Ureter (tissue), 1 donor: ENCODE data around the gene MRPL20. TPM values are rescaled to one million over a fixed set of nuclear protein-coding genes. Genes with fewer than 3 reads are reported as not detected.
"Not testable (repeated sequence)": the region's sequence is repeated elsewhere in the genome, so short reads cannot be mapped to it uniquely, and the experiment has no call there.

Source experiments
- DNase-seq: peaks from one replicate; pipeline ENCODE4 v3.0.0-alpha.2; 2020; ENCODE audit warnings: low spot score
- total RNA-seq: library from RNA; stranded (reverse); gene quantifications from one replicate; pipeline ENCODE4 v1.2.4, GENCODE V29; 2023
- donor health status: DM: yes; HTN: yes; CAD: no.

Gene MRPL20
- total RNA-seq: 145 TPM

- DNase-seq: peak; percentile 96
These were observed at the start of gene MRPL20 for GRCh38 chr1:1406821-1407635. Gene MRPL20, minus strand, starts transcription at chr1:1407293. Its CDS starts 76 bp downstream, at chr1:1407217.

- not testable (repeated sequence) for DNase-seq
These were observed 49.7 kb upstream of the MRPL20 start for GRCh38 chr1:1456683-1457255.

DNA sequence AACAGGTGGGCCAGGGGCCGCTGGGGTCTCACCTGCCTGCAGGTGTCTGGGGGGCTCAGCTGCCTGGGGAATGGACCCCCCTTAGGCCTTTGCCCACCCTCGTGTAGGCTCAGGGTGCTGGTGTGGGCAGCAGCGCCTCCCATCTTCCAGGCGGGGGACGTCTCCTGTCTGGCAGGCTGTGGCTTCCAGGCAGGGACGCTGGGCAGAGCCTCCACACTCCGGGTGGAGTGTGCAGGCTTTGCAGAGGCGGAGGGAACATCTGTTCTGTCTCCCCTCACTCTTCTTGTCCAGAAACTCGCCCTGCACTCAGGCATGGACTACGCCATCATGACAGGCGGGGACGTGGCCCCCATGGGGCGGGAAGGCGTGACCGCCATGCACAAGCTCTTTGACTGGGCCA is 48.8 kb upstream of the MRPL20 start:
- not testable (repeated sequence) for DNase-seq

DNA sequence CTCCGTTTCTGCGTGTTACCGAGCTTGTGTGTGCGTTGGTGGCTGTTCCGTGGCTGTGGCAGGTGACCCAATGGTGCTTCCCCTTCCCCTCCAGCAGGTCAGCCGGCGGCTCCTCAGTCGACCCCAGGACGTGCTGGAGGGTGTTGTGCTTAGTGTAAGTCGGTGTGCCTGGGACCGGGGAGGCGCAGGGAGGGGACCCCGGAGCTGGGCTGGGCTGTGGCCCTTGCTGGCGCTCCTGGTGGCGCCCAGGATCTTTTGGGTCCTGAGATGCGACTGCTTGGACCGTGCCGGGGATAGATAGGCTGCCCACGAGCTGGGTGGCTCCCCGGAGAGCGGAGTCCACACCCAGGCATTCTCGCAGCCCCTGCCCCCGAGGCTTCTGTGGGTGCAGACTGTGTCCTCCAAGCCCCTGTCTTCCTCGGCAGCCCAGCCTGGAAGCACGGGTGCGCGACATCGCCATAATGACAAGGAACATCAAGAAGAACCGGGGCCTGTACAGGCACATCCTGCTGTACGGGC is 48.3 kb upstream of the MRPL20 start:
- DNase-seq: no peak

GRCh38 chr1:1454286-1455056 is 47.4 kb upstream of the MRPL20 start:
- DNase-seq: not testable (repeated sequence)

GRCh38 chr1:1452882-1453281 is 45.8 kb upstream of the MRPL20 start:
- no peak for DNase-seq

DNA sequence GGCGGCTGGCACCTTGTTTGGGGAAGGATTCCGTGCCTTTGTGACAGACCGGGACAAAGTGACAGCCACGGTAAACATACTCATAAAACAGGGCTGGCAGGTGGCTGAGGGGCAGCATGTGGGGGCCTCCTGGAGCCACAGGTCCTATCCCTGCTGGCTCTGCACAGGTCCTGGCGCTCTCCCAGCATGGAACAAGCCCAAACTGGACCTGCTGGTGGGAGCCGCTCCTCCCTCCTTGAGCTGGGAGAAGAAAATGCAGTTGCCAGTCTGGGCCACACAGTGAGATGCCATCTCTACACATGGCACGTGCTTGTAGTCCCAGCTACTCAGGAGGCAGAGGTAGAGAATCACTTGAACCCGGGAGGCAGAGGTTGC is 45.3 kb upstream of the MRPL20 start:
- not testable (repeated sequence) for DNase-seq

DNA sequence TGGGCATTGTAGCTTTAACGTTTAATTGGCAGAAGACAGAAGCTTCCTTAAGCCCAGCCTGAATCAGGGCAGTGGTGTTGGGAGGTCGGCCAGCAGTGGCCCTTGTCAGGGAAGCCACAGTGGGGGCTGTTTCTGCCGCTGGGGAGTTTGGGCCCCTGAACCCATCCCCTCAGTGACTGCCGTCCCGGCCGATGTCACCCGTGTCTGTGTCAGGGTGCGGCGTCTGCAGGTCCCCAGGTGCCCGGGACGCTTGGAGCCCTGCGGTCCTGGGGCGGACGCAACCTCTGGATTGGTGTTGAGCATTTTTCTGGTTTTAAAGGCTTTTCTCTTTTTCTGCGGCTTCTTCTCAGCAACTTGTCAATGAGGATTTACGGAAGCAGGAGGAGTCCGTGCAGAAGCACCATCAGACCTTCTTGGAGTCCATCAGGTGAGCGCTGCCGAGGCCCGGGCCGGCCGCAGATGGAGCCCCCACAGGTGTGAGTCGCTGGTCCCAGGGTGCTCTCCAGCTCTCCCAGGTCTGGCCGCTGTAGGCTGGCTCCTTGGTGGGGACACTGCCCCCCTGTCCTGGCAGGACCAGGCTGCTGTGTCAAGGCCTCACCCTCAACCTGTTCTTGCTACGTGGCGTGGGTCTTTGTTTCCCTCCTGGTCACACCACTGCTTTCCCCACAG is 44.7 kb upstream of the MRPL20 start:
- DNase-seq: no peak

DNA sequence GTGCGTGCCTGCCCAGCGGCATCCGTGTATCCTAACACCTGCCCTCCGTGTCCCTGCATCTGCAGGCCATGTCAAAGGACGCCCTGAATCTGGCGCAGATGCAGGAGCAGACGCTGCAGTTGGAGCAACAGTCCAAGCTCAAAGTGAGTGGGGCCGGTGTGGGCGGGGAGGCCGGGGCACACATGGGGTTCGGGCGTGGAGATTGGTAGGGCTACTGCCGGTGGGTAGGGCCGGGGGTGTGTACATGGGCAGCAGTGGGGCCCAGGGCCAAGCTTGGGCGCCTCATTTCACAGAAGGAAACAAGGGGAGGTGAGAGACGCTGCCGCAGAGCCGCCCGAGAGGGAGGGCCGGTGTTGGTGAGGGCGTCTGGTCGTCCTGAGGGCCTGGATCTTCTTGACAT is 43.5 kb upstream of the MRPL20 start:
- not testable (repeated sequence) for DNase-seq

DNA sequence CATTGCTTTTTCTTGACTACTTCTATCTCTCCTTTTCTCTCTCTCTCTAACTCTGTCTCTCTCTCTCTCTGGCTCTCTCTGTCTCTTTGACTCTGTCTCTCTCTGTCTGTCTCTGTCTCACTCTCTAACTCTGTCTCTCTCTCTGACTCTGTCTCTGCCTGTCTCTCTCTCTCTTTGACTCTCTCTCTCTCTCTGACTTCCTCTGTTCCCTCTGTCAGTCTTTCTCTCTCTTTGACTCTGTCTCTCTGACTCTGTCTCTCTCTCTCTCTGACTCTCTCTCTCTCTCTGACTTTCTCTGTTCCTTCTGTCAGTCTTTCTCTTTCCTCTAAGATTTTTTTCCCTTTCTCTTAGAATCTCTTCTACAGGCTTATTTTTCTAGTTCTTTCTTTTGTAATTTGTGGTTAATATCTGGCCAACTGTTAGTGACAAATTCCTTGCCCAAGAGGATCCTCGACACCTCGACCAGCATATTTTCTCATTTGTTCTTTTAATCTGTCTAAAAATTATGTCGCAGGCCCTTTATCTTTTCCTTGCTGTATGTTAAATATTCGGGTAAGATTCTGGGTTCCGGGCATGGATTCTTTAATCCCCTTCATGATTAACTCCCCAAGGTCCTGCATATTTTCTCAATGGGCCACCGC is 42.1 kb upstream of the MRPL20 start, which contains the start of gene ATAD3C:
ATAD3C (plus strand) TSS at position 591 of the 641 bp plus-strand sequence. CDS start 995 bp downstream, outside the sequence.
- no peak for DNase-seq

DNA sequence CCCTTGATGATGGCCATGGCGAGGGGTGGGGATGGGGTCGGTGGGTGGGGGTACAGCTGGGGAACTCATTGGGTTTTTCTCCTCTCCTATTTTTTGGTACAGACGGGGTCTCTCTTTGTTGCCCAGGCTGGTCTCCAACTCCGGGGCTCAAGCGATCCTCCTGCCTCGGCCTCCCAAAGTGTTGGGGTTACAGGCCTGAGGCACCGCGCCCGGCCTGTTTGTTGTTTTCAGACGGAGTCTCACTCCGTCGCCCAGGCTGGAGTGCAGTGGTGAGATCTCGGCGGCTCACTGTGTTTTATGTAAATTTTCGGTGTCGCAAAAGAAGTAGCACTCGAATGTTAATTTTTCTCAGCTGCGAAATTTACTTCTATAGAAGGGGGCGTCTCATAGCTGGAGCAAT is 39.5 kb upstream of the MRPL20 start:
- not testable (repeated sequence) for DNase-seq

- no peak for DNase-seq
These were observed 35.1 kb upstream of the MRPL20 start for GRCh38 chr1:1442069-1442770.

DNA sequence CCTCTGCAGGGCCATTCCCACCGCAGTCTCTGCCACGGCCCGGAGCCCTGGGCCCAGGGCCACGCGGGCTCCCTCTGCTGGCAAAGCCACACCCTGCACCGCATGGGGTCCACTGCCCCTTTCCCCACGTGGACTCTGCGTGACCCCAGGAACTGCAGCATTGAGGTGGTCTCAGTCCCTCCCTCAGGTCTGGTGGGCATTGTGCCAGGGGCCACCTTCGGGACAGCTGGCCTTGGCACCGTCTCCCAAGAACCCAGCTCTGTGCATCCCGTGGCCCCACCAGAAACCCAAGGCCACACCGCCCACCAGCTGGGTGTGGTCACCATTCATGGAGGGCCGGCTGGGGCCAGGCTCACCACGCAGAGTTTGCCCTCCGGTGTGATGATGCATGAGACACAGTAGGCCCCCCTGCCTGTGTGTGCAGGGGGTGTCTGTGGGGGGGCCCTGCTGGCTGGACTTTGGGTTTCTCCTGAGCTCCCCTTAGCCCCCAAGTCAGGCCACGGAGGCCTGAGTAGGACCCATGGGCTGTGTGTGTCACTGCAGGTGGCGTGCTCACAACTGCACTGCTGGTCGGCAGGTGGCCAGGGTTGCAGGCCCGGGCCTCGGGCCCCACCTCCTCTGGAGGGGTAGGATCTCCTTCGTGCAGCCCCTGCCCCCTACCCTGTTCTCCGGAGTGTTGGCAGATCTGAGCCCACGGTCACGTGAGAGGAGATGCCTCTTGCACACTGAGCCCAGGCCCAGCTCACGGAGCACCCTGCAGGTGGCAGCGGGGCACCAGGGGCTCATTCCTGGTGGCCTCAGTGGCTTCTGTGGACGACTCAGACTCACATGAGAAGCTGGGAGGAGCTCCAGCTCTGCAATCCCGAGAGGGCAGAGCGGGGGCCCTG is 34.2 kb upstream of the MRPL20 start:
- no peak for DNase-seq

GRCh38 chr1:1440262-1441001 is 33.3 kb upstream of the MRPL20 start:
- DNase-seq: no peak

DNA sequence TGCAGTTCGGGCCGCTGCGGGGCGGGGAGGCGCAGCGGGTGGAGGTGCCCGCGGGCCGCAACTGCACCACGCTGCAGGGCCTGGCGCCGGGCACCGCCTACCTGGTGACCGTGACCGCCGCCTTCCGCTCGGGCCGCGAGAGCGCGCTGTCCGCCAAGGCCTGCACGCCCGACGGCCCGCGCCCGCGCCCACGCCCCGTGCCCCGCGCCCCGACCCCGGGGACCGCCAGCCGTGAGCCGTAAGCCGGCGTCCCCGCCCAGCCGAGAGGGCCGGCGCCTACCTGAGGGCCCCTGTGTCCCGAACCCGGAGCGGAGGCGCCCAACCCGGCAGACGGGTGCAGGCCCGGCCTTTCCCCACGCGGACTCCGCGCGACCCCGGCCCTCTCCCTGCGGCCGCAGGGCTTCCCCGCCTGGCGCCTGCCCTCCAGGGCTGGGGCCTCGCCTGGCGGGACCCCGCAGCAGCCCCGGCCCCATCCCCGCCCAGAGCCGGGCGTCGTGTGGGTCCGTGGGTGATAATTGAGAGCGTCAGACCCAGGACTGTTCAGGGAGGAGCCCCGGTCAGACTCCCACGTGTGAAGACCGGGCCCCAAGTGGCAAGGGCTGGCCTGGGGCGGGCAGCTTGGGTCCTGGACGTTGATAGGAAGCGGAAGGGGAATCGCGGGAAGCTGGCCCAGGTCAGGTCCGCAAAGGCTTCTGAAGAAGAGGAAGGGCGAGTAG is 32.6 kb upstream of the MRPL20 start:
- no peak for DNase-seq

DNA sequence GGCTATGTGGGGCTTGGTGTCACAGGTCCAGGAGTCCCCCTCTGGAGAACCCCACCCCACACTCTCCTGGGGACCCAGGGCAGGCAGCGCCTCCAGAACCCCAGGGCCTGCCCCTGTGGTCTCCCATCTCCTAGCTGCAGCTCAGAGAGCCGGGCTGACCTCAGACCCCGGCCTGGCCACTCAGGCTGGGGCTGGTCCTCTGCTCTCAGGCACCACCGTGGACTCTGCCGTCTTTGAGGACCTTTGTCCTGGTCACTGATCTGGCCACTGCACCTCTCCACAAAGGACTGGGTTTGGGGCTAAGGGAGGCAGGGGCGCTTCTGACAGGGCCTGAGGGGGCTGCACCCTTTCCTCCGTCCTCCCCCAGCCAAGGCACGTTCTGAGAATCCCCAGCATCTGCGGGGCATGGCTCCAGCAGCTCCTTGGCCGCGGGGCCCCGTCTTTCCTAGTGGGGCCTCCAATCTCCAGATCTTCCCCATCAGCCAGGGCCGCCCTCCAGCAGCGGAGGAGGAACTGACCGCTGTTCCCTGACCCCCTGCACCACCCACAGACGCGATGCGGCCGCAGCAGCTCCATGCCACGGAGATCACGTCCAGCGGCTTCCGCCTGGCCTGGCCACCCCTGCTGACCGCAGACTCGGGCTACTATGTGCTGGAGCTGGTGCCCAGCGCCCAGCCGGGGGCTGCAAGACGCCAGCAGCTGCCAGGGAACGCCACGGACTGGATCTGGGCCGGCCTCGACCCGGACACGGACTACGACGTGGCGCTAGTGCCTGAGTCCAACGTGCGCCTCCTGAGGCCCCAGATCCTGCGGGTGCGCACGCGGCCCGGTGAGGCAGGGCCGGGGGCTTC is 31.7 kb upstream of the MRPL20 start:
- DNase-seq: no peak

DNA sequence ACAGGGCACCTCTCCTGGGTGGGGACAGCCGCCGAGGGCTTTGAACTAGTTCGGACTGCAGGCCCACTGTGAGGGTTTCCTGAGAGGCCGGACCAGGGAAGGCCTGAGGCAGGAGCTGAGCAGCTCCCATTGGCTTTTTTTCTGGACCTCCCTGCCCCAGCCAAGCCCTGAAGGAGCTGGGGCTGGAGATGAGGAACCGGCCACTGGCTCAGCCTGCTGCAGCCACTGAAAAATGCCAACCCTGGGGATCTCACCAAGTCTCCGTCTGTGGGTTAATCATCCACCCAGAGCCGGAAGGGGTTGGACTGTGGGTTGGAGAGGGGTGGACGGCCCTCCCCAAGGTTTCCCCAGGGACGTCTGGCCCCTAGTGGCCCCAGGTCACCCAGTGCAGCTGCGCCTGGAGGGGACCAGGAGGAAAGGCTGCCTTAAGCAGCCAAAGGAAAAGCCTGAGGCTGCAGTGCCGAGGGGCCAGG is 30.8 kb upstream of the MRPL20 start:
- DNase-seq: no peak
